GM12873 (cell line): ENCODE results near the gene PRDM15.

ENCODE experiments used
- TF ChIP-seq, protein P1 (sequence below): IDR thresholded peaks from 2 replicates; pipeline ENCODE4 v1.5.1; 2012; ENCODE audit warnings: low read depth, mild to moderate bottlenecking, moderate library complexity, low read length, control low read depth; ENCODE audit not compliant: insufficient read depth; ENCODE audit errors: missing control alignments

The PRDM15 gene

DNA sequence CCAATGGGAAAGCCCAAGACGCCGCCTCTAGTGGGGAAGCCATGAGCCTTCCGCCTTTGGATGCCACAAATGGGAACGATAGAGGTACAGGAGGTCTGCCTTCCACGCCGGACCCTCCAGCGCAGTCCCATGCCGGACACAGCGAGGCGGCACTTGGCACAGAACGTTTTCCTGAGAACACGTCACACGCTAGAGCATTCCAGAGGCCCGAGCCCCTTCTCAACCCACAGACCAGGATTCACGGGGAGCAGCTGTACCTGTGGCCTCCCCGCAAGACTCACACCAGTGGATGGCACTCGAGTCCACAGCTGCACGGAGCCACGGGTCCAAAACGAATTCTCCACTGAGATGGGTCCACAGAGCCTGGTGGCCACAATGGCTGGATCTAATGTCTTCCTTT is 80.8 kb downstream of the PRDM15 start:
- TF ChIP-seq, protein P1, sequence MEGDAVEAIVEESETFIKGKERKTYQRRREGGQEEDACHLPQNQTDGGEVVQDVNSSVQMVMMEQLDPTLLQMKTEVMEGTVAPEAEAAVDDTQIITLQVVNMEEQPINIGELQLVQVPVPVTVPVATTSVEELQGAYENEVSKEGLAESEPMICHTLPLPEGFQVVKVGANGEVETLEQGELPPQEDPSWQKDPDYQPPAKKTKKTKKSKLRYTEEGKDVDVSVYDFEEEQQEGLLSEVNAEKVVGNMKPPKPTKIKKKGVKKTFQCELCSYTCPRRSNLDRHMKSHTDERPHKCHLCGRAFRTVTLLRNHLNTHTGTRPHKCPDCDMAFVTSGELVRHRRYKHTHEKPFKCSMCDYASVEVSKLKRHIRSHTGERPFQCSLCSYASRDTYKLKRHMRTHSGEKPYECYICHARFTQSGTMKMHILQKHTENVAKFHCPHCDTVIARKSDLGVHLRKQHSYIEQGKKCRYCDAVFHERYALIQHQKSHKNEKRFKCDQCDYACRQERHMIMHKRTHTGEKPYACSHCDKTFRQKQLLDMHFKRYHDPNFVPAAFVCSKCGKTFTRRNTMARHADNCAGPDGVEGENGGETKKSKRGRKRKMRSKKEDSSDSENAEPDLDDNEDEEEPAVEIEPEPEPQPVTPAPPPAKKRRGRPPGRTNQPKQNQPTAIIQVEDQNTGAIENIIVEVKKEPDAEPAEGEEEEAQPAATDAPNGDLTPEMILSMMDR: no peak

DNA sequence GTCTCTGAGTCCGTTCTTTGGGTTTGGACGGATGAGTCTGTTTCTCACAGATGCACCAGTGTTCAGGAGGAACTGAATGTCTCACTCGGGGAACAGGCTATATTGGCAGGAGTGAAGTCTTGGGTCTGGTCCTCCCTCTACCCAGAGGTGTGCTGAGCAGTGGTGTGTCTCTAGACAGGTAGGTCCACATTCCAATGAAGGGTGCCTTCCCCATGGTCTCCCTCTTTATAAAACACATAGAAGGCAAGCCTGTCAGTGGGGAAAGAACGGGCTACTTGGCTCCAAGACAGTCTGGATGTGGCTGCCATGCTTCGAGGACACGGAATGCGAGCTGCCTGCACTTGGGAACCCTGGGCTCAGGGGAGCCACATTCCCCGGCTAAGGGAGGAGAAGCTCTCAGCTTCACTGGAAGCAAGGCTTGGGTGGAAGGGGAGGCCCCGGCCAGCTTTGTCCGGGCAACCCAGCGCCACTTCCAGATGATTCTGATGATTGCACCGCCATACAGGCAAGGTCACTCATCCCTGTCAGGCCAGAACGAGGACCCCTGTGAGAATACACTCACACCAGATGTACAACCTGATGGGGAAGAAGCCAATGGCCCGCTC is 82.6 kb downstream of the PRDM15 start:
- TF ChIP-seq, protein P1: no peak

DNA sequence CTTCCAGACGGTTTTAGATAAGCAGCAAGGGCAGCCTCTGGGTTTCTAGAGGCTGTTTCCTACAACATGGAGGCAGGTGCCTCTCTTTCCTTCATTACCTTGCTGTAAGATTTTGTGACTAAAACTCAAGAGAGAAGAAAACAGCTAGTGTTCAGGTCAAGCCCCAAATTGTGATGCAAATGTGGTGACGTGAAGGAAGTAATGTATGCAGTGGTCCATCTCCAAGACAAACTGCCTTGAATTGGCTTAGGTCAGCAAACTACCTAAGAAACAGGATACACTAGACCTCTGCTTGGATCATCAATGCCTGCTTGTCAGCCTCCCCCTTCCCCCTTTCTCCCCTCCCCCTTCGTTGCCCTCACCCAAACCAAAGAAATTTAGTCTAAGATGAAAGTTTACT is 83.4 kb downstream of the PRDM15 start:
- TF ChIP-seq, protein P1: no peak

DNA sequence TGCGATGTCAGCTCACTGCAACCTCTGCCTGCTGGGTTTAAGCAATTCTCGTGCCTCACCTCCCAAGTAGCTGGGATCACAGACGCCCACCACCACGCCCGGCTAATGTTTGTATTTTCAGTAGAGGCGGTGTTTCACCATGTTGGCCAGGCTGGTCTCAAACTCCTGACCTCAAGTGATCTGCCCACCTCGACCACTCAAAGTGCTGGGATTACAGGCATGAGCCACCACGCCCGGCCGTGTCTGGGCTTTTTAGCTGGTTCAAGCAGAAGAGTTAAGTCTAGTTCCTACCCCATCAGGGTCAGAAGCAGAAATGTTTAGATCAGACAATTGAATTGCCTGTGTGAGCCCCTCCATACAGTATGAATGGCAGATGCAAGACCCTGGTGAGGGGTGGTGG is 84.5 kb downstream of the PRDM15 start:
- TF ChIP-seq, protein P1: no peak

DNA sequence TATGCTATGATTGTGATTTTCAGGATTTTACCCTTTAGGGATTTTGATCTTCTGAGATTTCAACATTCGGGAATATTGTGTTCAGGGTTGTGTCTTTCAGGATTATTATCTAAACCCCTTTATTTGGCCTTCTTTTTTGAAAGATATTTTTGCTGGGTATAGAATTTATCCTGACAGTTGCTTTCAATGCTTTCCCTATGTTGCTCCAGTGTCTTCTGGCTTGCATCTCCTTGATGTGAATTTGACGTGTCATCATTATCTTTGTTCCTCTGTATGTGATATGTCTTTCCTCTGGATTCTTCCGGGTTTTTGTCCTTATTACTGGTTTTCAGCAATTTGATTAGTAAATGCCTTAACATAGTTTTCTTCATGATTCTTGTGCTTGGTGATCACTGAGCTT is 86.4 kb downstream of the PRDM15 start:
- TF ChIP-seq, protein P1: no peak

DNA sequence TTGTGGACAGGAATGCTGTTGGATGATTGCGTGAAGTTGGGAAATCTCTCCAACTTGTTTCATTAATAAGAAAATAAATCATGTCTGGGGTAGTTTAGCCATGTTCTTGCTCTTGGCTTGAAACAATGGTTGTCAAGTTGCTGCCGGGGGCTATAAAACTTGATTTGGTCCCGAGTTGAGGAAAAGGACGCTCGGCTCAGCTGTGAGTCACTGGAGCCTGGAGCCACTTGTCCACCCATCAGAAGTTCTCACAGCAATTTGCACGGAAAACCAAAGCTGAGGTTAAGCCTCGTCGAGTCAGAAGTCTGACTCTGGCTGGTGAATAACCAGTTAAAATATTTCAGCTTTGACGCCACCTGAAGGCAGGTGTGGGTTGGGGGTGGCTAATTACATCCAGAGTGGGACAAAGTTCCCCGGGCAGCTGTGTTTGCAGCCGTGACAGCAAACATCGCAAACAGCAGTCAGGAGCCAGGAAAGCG is 92.6 kb downstream of the PRDM15 start:
- TF ChIP-seq, protein P1: no peak

DNA sequence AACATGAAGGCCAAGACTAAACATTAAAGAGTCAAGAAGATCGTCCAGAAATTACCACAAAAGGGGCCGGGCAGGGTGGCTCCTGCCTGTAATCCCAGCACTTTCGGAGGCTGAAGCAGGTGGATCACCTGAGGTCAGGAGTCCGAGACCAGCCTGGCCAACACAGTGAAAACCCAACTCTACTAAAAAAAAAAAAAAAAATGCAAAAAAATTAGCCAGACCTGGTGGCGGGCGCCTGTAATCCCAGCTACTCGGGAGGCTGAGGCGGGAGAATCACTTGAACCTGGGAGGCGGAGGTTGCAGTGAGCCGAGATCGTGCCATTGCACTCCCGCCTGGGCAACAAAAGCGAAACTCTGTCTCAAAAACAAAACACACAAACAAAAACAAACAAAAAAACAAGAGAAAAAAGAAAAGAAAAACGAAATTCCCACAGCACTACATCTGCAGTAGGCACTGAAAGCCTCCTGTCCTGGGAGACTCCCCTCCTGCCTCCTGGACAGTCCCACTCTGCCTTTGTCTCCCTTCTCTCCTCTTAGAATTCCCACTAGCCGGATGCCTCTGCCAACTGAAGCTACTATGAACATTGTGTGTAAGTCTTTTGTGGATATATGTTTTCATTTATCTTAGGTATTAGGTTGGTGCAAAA is 94.6 kb downstream of the PRDM15 start:
- TF ChIP-seq, protein P1: no peak
